ENCODE measurements around the gene YPEL1. TPM values are rescaled to one million over a fixed set of nuclear protein-coding genes. Genes with fewer than 3 reads are reported as not detected.

YPEL1 gene
- total and polyA plus RNA-seq, 2 of the 13 experiments (the other 11 are each of a cell fraction or from before 2014, with no cell fraction given): 0.33 to 2.5 TPM

DNA sequence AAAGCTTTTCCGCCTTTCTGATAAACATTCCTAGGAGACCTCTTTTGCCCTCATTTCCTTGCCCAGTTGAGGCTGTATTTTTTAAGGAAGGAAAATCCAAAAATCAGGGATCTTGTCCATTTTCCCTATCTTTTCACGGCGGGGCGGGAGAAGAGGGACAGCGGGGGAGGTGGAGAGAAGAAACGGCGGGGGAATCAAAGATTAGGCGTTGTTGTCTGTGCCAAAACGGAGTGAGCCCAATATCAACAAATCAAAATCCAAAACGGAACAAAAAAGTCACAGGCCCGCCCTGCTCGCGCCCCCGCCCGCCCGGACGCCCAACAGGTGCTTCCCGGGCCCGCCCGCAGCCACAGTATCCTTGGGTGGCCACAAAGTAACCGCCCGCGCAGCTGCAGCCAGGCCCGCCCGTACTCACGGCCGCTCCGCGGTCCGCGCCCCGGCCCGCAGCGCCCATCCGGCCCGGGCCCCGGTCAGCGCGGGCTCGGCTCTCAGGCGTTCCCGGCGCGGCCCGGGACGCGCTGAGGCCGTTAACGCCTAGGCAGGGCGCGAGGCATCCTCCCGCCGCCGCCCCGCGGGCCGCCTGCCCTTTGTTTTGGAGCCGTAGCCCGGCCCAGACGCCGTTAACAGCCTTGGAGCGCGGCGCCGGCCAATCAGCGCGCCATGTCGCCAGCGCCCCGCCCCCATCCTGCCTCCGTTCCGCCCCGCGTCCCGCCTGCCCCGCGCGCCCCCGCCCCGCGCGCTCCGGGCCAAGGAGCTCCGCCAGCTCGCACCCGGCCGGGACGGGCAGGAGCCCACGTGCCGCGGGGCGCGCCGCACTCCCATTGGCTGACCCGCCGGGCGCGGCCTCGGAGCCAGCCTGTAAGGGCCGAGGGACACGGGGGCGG is at the start of gene YPEL1 (continued):
- TF ChIP-seq FOXP1 (IDR thresholded peaks at IDR 0.05) (no peak), FOXP1 (CRISPR knock-in tag; IDR thresholded peaks at IDR 0.05) (no peak), SIX1 (CRISPR knock-in tag; IDR thresholded peaks at IDR 0.05; ENCODE audit: borderline replicate concordance) (no peak), RFX3 (CRISPR knock-in tag; IDR thresholded peaks at IDR 0.05) (no peak), NFE2L2 (IDR thresholded peaks at IDR 0.05; ENCODE audit: low read length) (no peak), ZNF10 (CRISPR knock-in tag; IDR thresholded peaks at IDR 0.05; ENCODE audit: borderline replicate concordance, low read depth) (no peak), NFIC (IDR thresholded peaks at IDR 0.05; ENCODE audit: low read length) (no peak), ZNF703 (CRISPR knock-in tag; IDR thresholded peaks at IDR 0.05; ENCODE audit: borderline replicate concordance) (no peak), NCOA1 (CRISPR knock-in tag; IDR thresholded peaks at IDR 0.05) (no peak), ZNF619 (CRISPR knock-in tag; IDR thresholded peaks at IDR 0.05) (no peak), ZBTB25 (CRISPR knock-in tag; IDR thresholded peaks at IDR 0.05) (no peak), NRL (CRISPR knock-in tag; IDR thresholded peaks at IDR 0.05; ENCODE audit: borderline replicate concordance) (no peak), ZNF546 (CRISPR knock-in tag; conservative IDR thresholded peaks at IDR 0.05) (0 out of 2 replicates have a peak, but pooled peaks have one; percentile 50), PHB2 (IDR thresholded peaks at IDR 0.05; ENCODE audit: partially characterized antibody) (no peak), CBX1 (IDR thresholded peaks at IDR 0.05; ENCODE audit: low read depth) (no peak), ZNF790 (CRISPR knock-in tag; IDR thresholded peaks at IDR 0.05; ENCODE audit: borderline replicate concordance) (peak; percentile 57; the same call in 1 of the 2 replicates), TBL1XR1 (IDR thresholded peaks at IDR 0.05; ENCODE audit: borderline replicate concordance, low read length, partially characterized antibody) (no peak), ZNF672 (CRISPR knock-in tag; IDR thresholded peaks at IDR 0.05) (peak; percentile 95)
- TF ChIP-seq, protein P1, sequence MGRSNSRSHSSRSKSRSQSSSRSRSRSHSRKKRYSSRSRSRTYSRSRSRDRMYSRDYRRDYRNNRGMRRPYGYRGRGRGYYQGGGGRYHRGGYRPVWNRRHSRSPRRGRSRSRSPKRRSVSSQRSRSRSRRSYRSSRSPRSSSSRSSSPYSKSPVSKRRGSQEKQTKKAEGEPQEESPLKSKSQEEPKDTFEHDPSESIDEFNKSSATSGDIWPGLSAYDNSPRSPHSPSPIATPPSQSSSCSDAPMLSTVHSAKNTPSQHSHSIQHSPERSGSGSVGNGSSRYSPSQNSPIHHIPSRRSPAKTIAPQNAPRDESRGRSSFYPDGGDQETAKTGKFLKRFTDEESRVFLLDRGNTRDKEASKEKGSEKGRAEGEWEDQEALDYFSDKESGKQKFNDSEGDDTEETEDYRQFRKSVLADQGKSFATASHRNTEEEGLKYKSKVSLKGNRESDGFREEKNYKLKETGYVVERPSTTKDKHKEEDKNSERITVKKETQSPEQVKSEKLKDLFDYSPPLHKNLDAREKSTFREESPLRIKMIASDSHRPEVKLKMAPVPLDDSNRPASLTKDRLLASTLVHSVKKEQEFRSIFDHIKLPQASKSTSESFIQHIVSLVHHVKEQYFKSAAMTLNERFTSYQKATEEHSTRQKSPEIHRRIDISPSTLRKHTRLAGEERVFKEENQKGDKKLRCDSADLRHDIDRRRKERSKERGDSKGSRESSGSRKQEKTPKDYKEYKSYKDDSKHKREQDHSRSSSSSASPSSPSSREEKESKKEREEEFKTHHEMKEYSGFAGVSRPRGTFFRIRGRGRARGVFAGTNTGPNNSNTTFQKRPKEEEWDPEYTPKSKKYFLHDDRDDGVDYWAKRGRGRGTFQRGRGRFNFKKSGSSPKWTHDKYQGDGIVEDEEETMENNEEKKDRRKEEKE (IDR thresholded peaks at IDR 0.05): no peak
- TF ChIP-seq, protein P2, sequence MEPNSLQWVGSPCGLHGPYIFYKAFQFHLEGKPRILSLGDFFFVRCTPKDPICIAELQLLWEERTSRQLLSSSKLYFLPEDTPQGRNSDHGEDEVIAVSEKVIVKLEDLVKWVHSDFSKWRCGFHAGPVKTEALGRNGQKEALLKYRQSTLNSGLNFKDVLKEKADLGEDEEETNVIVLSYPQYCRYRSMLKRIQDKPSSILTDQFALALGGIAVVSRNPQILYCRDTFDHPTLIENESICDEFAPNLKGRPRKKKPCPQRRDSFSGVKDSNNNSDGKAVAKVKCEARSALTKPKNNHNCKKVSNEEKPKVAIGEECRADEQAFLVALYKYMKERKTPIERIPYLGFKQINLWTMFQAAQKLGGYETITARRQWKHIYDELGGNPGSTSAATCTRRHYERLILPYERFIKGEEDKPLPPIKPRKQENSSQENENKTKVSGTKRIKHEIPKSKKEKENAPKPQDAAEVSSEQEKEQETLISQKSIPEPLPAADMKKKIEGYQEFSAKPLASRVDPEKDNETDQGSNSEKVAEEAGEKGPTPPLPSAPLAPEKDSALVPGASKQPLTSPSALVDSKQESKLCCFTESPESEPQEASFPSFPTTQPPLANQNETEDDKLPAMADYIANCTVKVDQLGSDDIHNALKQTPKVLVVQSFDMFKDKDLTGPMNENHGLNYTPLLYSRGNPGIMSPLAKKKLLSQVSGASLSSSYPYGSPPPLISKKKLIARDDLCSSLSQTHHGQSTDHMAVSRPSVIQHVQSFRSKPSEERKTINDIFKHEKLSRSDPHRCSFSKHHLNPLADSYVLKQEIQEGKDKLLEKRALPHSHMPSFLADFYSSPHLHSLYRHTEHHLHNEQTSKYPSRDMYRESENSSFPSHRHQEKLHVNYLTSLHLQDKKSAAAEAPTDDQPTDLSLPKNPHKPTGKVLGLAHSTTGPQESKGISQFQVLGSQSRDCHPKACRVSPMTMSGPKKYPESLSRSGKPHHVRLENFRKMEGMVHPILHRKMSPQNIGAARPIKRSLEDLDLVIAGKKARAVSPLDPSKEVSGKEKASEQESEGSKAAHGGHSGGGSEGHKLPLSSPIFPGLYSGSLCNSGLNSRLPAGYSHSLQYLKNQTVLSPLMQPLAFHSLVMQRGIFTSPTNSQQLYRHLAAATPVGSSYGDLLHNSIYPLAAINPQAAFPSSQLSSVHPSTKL (CRISPR knock-in tag; IDR thresholded peaks at IDR 0.05): no peak; the same call in 1 of the 2 replicates

Measured in HepG2 (cell line).